Activated CD8-positive, alpha-beta memory T cell treated with anti-CD3 and anti-CD28 coated beads for 1 hour (primary cell): ENCODE data around the gene DPH7.
"Not testable (repeated sequence)": the region's sequence is repeated elsewhere in the genome, so short reads cannot be mapped to it uniquely, and the experiment has no call there.

Source experiments
- DNase-seq, 2 donors: peaks; one replicate each; pipeline ENCODE4 v3.0.0-alpha.2; 2020; ENCODE audit warnings: low read depth in 1 of 2; ENCODE audit errors: extremely low read depth in 1 of 2

The DPH7 gene

DNA sequence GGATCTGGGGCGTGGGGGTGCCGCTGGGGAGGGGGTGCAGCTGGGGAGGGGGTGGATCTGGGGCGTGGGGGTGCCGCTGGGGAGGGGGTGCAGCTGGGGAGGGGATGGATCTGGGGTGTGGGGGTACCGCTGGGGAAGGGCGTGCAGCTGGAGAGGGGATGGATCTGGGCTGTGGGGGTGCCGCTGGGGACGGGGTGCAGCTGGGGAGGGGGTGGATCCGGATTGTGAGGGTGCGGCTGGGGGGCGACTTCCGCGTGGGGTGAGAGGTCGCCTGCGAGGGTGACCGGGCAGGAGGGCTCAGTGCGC is 27.8 kb downstream of the DPH7 start:
- not testable (repeated sequence) for DNase-seq

DNA sequence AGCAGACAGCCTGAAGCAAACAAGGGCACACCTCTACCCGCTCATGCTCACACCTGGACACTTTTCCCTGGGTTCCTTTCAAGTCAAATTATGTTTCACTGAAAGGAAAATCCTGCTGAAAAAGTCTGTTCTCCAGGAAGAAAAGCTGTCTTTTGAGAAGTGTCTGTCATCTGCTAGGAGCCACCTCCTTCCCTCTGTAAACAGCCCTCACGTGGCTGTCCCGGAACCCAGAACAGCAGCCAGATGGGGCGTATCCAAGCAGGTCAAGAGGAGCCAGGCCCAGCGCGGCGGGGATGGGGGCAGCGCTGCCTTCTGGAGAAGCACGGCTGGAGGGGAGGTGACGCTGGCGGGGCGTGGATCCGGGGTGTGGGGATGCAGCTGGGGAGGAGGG is 28.5 kb downstream of the DPH7 start, which contains the start of gene PNPLA7:
PNPLA7 (minus strand) TSS at position 172 of the 391 bp plus-strand sequence. CDS start 205 bp downstream, outside the sequence.
- peak in 1 of 2 donors; percentile 30 for DNase-seq

DNA sequence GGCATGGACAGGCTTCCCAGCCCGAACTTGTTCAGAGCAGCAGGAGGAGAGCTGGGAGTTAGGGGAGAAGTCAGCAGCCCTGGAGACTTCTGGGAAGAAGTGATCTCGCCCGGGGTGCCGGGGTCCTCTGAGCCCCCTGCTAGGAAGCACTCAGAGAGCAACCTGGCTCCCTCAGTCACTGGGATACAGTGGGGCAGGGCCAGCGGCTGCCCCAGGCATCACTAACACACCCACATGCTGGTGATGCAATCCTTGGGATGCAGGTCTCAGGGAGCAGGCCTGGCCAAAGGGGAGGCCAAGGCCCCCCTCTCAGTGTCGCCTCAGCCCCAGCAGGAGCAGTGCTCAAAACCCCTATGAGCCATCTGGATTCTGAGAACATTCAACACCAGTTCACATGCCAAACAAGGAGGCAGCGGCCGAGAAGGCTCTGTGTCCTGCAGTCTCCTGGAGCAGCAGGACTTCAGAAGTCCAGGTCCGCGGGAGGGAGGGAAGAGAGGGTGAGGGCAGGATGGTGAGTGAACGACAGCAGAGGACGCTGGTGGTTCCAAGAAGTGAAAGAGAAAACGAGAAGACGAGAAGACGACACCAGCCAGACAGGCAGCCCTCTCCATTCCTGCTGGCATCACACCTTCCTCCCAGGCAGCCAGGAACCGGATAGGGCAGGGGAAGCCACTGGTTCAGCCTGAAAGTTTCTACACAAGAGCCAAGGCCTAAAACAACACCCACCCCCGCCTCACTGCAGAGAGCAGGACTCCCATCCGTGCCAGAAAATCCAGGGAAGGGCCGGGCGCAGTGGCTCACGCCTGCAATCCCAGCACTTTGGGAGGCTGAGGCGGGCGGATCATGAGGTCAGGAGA is 30.8 kb downstream of the DPH7 start:
- DNase-seq, result no peak

DNA sequence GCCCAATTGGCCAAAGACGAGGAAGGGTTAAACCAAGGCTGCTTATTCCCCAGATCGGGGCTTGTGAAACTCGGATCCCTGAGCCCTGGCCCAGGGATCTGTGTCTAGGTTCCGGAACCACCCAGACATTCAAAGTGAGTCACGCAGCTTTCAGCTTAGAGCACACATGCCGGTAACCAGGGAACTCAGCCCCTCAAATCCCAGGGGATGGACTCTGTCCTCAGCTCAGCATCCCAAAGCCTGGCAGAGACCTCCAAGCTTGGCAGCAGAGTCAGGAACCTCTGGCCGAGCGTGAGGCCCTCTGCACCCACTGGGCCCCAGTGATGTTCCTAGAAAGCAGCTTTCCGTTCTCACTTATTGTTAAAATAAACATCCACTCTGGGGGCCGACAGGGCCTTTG is 33.6 kb downstream of the DPH7 start:
- DNase-seq, result no peak

- no peak for DNase-seq
Measured at GRCh38 chr9:137544176-137544760, 34.5 kb downstream of the DPH7 start.

DNA sequence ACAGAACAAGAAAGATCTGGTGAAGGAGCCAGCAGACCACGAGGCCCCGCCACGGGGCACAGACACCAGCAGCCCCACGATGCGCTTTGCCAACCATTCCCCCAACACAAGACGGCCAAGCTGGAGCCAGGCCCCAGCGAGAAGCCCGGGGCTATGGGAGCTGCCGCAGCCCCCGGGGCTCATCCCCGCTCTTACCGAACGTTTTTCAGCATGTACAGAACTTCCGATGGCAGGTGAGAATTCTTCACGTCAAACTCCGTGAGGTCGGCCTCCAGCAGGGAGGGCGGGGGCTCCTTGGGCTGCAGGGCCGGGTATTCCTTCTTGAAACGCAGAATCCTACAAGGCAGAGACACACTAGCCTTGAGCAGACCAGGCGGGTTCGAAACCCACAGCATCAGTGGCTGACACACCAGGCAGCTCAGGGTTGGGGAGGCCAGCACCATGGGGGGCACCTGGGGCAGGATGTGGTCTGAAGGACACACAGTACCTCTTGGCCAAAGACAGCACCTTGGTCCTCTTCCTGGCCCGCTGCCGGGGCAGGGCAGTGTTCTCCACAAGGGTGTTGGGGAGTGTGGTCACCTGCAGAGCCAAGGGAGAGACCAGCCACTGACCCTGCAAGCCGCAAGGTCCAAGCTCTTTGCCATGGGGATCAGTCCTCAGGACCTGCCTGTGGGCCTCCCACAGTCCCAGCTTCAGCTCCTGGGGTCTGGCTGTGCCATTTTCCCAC is 35.3 kb downstream of the DPH7 start:
- DNase-seq, result no peak

DNA sequence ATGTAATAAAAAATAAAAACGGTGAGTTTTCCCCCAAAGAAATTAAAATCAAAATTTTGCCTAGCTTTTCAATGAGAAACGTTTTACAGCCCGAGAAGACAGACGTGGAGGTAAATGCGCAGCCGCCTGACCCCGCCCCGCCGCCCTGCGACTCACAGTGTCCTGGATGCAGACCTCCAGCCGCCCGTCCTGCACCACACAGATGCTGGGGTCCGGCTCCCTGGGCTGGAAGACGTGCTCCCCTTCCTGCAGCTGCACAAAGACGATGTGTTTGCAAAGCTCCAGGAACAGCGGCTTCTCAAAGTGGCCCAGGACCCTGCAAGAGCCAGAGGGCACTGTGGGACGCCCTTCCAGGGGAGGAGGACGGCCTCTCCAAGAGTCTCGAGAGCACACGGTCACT is 36.2 kb downstream of the DPH7 start:
- DNase-seq, result no peak

DNA sequence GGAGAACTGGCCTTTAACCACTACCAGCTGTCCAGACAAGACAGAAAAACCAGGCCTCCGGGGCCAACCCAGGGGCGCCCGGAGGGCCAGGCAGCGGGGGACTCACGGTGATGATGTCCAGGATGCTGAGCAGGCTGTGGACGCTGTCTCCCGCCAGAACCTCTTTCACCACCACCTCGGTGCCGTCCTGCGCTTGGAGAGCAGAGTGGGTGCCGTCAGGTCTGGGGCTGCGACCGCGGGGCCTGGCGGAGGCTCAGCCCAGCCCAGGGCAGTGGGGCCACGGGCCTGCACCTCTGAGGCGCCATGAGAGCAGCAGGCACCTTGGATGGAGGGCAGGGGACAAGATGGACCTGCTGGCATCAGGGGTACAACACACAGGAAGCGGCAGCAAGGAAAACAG is 38.2 kb downstream of the DPH7 start:
- DNase-seq, result no peak

DNA sequence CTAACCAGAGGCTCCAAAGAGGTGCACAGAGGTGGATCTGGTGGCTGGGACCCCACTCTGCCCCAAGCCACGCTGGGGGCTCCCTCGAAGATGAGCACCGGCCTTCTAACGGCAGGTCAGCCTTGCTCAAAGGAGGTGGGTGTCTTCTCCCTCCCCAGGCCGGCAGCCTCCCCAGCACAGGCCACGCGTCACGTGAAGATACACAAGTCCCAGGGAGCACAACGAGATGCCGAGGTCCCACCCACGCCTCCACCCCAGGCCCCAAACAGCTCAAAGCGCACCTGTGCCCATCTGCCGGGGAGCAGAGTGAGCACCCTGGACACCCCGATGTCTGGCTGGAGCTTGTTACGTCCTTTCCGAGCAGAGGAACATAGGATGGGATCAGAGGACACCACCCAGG is 40.7 kb downstream of the DPH7 start:
- no peak for DNase-seq

DNA sequence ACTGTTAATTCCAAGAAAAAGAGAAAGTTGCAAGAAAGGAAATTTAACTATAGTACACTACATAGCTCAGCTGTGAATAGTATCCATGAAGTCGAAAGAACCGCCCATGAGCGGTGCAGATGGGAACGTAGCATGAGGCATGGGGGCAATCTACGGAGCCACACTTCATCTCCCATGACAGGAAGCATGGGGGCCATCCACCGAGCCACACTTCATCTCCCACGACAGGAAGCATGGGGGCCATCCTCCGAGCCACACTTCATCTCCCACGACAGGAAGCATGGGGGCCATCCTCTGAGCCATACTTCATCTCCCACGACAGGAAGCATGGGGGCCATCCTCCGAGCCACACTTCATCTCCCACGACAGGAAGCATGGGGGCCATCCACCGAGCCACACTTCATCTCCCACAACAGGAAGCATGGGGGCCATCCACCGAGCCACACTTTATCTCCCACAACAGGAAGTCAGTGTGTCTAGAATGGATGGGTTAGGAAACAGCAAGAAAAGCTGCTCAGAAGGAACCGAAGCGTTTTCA is 42.1 kb downstream of the DPH7 start:
- not testable (repeated sequence) for DNase-seq

DNA sequence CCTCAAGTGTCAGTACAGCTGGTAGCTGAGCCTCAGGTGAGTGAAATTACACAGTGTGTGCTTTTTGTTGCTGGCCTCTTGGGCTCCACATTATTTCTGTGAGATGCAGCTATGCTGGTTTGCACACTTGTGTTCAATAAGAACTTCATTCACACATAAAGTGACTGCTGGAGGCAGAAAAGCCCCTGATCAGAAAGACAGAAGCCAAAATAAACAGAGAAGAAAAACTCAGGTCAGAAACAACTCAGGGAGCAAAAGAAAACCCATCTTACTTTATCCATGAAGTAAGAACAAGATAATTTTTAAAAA is 43.7 kb downstream of the DPH7 start:
- no peak for DNase-seq

DNA sequence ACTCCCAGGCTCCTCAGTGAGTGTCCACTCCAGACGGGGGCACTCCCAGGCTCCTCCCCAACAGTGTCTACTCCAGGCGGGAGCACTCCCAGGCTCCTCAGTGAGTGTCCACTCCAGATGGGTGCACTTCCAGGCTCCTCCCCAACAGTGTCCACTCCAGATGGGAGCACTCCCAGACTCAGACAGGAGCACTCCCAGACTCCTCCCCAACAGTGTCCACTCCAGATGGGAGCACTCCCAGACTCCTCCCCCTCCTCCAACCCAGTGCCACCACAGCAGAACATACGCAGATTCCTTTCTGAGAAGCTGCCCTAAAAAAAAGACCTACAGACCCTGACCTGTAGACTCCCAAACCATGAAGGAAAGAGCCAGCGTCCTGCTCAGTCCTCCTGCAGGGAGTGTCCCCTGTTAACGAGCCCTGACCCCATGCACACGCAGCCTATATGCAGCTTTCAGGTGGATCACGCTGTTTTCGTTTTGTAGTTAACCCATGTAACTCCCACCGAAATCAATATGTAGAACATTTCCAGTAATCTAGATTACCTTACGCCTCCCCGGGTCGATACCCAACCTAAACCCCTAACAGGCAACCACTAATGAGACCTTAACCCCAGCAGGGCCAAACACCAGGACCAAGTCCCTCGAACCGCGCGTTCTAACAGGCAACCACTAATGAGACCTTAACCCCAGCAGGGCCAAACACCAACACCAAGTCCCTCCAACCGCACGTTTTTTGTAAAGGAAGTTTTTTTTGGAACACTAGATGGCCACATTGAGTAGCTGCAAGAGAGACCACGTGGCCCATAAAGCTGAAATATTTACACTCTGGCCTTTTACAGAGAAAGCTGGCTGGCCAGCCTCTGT is 44.2 kb downstream of the DPH7 start:
- DNase-seq, result no peak

DNA sequence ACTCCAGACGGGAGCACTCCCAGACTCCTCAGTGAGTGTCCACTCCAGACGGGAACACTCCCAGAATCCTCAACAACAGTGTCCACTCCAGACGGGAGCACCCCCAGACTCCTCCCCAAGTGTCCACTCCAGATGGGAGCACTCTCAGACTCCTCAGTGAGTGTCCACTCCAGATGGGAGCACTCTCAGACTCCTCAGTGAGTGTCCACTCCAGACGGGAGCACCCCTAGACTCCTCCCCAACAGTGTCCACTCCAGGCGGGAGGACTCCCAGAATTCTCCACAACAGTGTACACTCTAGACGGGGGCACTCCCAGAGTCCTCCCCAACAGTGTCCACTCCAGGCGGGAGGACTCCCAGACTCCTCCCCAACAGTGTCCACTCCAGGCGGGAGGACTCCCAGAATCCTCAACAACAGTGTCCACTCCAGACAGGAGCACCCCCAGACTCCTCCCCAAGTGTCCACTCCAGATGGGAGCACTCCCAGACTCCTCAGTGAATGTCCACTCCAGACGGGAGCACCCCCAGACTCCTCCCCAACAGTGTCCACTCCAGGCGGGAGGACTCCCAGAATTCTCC is 45.7 kb downstream of the DPH7 start:
- not testable (repeated sequence) for DNase-seq

DNA sequence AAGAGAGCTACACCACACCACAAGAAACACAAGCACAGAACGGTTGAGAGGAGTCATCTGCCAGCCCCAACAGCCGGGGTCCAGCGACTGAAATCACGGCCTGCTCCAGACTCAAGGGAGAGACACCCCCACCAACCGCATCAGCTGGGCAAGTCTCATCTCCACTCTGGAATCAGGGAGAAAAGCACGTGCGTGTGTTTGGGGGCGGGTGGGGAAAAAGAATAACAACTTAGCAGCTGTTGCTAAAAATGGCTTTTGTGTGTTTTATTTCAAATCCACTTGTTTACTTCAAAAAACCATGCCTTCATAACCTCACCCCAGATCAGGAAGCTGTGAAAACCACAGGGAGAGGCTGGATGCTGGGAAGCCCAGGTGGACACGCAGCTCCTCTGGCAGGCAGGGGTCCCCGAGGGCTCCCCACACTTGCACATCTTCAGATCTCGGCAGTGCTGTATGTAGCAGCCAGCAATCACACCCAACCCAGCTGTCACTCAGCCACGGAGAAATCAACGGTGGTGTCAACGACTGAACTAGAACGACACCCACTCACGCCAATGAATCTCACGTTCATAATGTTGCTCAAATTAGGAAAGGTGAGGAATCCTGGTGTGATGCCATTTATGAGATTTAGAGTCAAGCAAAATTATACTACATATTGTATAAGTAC is 47.5 kb downstream of the DPH7 start:
- no peak for DNase-seq

- DNase-seq, result no peak
Measured at GRCh38 chr9:137530331-137530730, 48.4 kb downstream of the DPH7 start.

- no peak for DNase-seq
Measured at GRCh38 chr9:137524981-137525317, 53.8 kb downstream of the DPH7 start.

GRCh38 chr9:137524161-137524980 is 54.4 kb downstream of the DPH7 start:
- DNase-seq, result no peak

GRCh38 chr9:137522746-137523455 is 55.8 kb downstream of the DPH7 start:
- no peak for DNase-seq
